ENCODE measurements around the gene WFDC6. TPM values are rescaled to one million over a fixed set of nuclear protein-coding genes. Genes with fewer than 3 reads are reported as not detected.

The WFDC6 gene
- total and polyA plus RNA-seq, 2 of the 8 experiments (the other 6 are each of a cell fraction or from before 2014, with no cell fraction given), result not detected

DNA sequence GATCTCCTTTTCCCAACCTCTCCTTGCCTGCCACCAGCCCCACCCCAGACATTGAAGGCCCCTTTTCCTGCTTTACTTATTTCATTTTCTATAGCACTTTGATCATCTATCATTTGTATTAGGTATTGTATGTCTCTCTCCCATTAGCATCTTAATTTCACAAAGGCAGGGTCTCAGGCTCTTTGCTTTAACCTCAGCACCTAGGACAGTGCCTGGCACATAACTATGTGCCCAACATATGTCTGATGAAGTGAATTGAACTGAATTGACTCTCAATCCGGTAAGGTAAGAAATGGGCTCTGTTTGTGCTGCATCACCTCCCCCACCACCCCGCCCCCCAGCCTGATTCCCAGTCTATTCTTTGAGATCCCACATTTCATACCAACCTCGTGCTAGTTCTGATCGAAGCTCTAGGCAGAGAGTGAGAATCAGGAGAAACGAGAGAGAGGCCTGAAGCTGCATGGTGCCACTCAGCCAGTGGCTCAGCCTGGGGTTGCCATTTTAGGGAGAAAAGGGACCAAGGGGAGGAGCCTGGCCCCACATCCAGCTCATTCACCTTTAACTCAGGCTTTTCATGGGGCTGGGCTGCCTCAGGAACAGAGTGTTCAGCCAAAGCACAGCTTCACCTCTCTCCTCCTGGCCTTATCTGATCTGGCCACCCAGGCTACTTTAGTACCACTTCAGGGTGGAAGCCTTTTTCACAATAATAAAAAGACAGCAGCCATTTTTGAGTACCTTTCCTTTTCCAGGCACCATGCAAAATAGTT is 24.0 kb downstream of the WFDC6 start, which contains the start of gene SPINT3:
SPINT3 (minus strand) TSS at position 476 of the 767 bp plus-strand sequence; CDS start at position 462, 14 bp downstream.
- H3K56ac ChIP-seq (replicated peaks; ENCODE audit: insufficient read length, low read depth, low read length), result no peak within 1 kb of the TSS

More for the DNA sequence above, 24.0 kb downstream of the WFDC6 start, which contains the start of gene SPINT3:
- no peak for TF ChIP-seq GTF2F1 (IDR thresholded peaks at IDR 0.05; ENCODE audit: borderline replicate concordance, low read depth, low read length)
- no peak for TF ChIP-seq ASH2L (IDR thresholded peaks at IDR 0.05; ENCODE audit: low read length)
- no peak for TF ChIP-seq EP300 (IDR thresholded peaks at IDR 0.05; ENCODE audit: borderline replicate concordance in 1 of 2, low read depth in 2 of 2, low read length in 2 of 2)
- no peak for TF ChIP-seq SP4 (IDR thresholded peaks at IDR 0.05; ENCODE audit: low read length)
- TF ChIP-seq ZNF274 (IDR thresholded peaks at IDR 0.05; ENCODE audit: borderline replicate concordance, extremely low read depth, low read length), result no peak
- TF ChIP-seq CREB1 (IDR thresholded peaks at IDR 0.05), result no peak
- TF ChIP-seq SAP30 (IDR thresholded peaks at IDR 0.05; ENCODE audit: insufficient read depth, insufficient replicate concordance, low read length), result no peak
- TF ChIP-seq FOSL1 (IDR thresholded peaks at IDR 0.05; ENCODE audit: insufficient read depth, low read depth, low read length), result no peak
- TF ChIP-seq PHF8 (conservative IDR thresholded peaks at IDR 0.05; ENCODE audit: low read depth, low read length), result no peak
- TF ChIP-seq, protein P1, sequence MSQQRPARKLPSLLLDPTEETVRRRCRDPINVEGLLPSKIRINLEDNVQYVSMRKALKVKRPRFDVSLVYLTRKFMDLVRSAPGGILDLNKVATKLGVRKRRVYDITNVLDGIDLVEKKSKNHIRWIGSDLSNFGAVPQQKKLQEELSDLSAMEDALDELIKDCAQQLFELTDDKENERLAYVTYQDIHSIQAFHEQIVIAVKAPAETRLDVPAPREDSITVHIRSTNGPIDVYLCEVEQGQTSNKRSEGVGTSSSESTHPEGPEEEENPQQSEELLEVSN (IDR thresholded peaks at IDR 0.05), result no peak
- TF ChIP-seq MAFK (IDR thresholded peaks at IDR 0.05; ENCODE audit: low read depth, low read length), result no peak
- no peak for TF ChIP-seq SP1 (IDR thresholded peaks at IDR 0.05; ENCODE audit: low read depth, low read length)
- Histone ChIP-seq H3K4me3 (ENCODE audit: extremely low read depth in 1 of 4, insufficient read depth in 2 of 4, low read depth in 3 of 4, low read length in 4 of 4) (no peak within 1 kb of the TSS), H2BK20ac (ENCODE audit: low read length) (no peak within 1 kb of the TSS), H4K5ac (ENCODE audit: insufficient read length, low read depth, low read length) (no peak within 1 kb of the TSS), H3K27me3 (replicated peaks in 1 of 4; ENCODE audit: control insufficient read depth in 3 of 4, extremely low read depth in 1 of 4, insufficient read depth in 3 of 4, low read length in 3 of 4) (no peaks in the 10 kb centered on the region), H3K4ac (replicated peaks; ENCODE audit: insufficient read length, low read depth, low read length) (no peak within 1 kb of the TSS), H4K20me1 (replicated peaks in 1 of 2; ENCODE audit: control insufficient read depth in 1 of 2, insufficient read depth in 2 of 2, low read length in 2 of 2) (no peaks in the 10 kb centered on the region), H3K27ac (ENCODE audit: low read depth, low read length) (no peak within 1 kb of the TSS), H3K4me1 (replicated peaks in 1 of 4; ENCODE audit: control insufficient read depth in 3 of 4, insufficient read depth in 4 of 4, low read length in 3 of 4) (no peaks in the 10 kb centered on the region), H3K18ac (ENCODE audit: extremely low read depth, low read length) (no peak within 1 kb of the TSS), H3K79me1 (ENCODE audit: low read depth, low read length) (no peaks in the 10 kb centered on the region), H3K4me2 (ENCODE audit: insufficient read depth in 1 of 2, low read depth in 2 of 2, low read length in 2 of 2) (no peak within 1 kb of the TSS), H3K9me3 (ENCODE audit: insufficient read depth in 2 of 2, low read depth in 1 of 2, low read length in 1 of 2) (no peaks in the 10 kb centered on the region), H3K14ac (ENCODE audit: insufficient read length) (no peak within 1 kb of the TSS), H3K23me2 (ENCODE audit: low read depth, low read length) (no peaks in the 10 kb centered on the region), H2BK5ac (ENCODE audit: low read depth, low read length) (no peak within 1 kb of the TSS), H3K9ac (replicated peaks in 1 of 4; ENCODE audit: extremely low read depth in 1 of 4, low read depth in 3 of 4, low read length in 3 of 4) (no peak within 1 kb of the TSS), H3K36me3 (ENCODE audit: control insufficient read depth in 2 of 4, insufficient read depth in 4 of 4, low read length in 3 of 4) (no peaks in the 10 kb centered on the region), H3K79me2 (ENCODE audit: control insufficient read depth in 1 of 2, insufficient read depth in 2 of 2, low read length in 2 of 2) (no peaks in the 10 kb centered on the region), H2AK5ac (ENCODE audit: low read depth, low read length) (no peak within 1 kb of the TSS), H2BK15ac (ENCODE audit: low read length) (no peak within 1 kb of the TSS), H2AFZ (ENCODE audit: low read length) (no peak within 1 kb of the TSS), H4K8ac (ENCODE audit: extremely low read depth, insufficient read depth, low read length) (no peak within 1 kb of the TSS), H4K91ac (replicated peaks; ENCODE audit: insufficient read length, low read length) (no peak within 1 kb of the TSS), H3K23ac (ENCODE audit: insufficient read length) (no peak within 1 kb of the TSS), H2BK12ac (ENCODE audit: low read depth, low read length) (no peak within 1 kb of the TSS), H2BK120ac (replicated peaks; ENCODE audit: low read depth, low read length) (no peak within 1 kb of the TSS)
- ChIA-PET POLR2A (ENCODE audit: partially characterized antibody) (interaction anchor here (0.7 kb wide), 1 partner anchor 343 kb away, joined by 3 read pairs; no protein-coding TSS in a partner anchor), CTCF (ENCODE audit: partially characterized antibody) (interaction anchor here (1.2 to 1.9 kb wide), 5 partner anchors 17 to 284 kb away, joined by 3 to 9 read pairs (median 5); partner anchors contain the start of gene WFDC6)
- no peak for DNase-seq (ENCODE audit: low read depth in 1 of 2, low spot score in 2 of 2)
- 68% methylated on average over 5 of the region's 5 CpGs; no CpG with 5 or more reads in 1 of the 2 experiments for WGBS, 2 experiments (ENCODE audit: extremely low coverage in 1 of 2, insufficient coverage in 1 of 2, insufficient read length in 1 of 2, insufficient replicate concordance in 2 of 2, low coverage in 1 of 2, low lambda C conversion rate in 2 of 2, missing lambda C conversion rate in 1 of 2)
- FAIRE-seq, result no peak
